DMS79 (cell line): ENCODE measurements around the gene SCGN.

ENCODE experiments used
- DNase-seq: peaks from one replicate; lab custom pipeline; 2025; lab: John Stamatoyannopoulos, UW

The SCGN gene

DNA sequence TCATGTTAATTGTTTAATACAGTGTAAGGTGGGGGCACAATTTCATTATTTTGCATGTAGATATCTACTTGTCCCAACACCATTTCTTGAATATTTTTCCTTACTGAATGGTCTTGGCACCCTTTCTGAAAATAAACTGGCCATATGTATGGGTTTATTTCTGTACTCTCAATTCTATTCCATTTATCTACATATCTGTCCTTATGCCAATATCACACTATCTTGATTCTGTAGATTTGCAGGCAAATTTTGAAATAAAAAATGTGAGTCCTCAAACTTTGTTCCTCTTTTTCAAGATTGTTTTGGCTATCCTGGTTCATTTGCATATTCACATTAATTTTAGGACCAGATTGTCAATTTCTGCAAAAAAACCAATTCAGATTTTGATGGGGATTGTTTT is 34.8 kb downstream of the SCGN start:
- DNase-seq, result no peak

DNA sequence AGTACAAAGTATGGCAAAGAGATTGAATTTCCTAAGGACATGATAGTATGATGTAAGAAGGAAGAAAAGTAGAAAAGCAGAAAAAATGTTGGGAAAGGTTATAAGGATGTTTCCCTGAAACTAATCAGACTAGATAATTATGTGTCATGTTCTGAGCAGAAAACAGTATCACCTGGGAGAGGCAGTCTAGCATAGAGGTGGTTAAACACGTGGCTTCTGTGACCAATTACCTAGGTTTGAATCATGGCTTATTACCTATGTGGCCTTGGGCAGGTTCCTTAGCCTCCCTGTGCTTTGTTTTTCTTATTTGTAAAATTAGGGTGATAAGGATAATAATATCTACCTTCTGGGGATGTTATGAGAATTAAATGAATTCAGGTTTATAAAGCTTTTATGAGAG is 38.0 kb downstream of the SCGN start:
- DNase-seq, result no peak

DNA sequence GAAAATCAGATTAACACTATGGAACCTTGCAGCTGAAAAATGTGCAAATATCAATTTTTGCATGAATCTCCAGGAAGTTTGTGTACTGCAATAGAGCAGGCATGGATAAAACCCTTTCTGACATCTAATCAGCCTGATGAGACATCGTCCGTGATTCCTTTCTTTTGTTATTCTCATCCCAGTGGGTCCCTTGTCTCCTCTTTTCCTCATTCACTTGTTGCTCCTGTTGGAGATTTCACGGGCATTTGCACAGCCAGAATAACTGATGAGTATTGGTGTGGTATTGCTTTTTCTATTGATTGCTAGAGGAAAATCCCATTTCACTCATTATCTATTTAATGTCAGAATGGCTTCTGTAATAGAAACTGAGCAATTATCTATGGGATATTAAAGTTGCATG is 39.9 kb downstream of the SCGN start:
- no peak for DNase-seq

DNA sequence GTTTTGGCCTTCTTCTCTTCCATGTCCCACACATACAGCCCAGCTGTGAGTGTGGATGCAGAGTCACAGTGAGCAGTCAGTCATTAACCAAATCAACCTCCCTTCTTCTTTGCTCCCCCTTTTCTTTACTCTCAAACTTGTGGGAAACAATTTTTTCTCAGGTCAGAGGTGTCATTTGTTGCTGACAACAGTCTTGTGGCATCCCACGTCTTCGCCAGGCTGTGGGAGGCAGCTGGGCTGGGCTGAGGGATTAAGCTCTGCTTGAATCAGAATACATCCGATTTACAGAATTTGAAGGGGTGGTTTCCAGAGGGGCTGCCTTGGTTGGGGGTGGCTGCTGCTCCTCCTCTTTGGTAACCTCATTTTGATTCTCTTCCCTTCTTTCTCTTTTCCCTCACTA is 40.5 kb downstream of the SCGN start:
- DNase-seq, result no peak

DNA sequence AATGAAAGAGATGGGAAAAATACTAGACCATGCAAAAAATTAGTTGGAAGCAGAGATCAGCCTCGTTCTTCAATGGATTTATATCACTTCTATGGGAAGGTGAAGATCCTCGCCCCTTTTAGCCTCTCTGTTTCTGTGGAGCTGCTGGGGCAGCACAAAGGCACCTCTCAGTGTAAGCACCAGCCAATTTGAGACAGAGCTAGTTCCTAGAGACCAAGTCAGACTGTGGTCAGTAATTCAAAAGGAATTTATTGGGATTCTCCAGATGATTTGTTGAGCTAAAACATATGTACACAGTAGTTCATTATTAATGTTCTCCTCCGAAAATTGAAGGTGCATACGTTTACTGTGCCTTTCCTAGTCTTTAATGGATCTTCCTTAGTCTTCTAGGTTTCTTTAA is 42.4 kb downstream of the SCGN start:
- DNase-seq, result no peak

DNA sequence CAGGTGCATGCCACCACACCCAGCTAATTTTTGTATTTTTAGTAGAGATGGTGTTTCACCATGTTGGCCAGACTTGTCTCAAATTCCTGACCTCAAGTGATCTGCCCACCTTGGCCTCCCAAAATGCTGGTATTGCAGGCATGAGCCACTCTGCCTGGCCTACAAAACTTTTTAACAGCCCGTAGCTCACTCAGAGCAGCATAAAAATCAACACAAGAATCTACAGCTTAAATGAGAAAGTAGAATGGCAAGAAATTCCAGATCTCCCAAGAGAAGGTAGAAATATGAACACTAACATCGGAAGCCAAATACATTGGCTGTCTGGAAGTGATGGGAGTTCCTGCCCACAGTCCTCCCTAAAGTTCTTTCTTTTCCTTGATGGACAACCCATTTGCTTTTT is 43.7 kb downstream of the SCGN start:
- DNase-seq, result no peak

DNA sequence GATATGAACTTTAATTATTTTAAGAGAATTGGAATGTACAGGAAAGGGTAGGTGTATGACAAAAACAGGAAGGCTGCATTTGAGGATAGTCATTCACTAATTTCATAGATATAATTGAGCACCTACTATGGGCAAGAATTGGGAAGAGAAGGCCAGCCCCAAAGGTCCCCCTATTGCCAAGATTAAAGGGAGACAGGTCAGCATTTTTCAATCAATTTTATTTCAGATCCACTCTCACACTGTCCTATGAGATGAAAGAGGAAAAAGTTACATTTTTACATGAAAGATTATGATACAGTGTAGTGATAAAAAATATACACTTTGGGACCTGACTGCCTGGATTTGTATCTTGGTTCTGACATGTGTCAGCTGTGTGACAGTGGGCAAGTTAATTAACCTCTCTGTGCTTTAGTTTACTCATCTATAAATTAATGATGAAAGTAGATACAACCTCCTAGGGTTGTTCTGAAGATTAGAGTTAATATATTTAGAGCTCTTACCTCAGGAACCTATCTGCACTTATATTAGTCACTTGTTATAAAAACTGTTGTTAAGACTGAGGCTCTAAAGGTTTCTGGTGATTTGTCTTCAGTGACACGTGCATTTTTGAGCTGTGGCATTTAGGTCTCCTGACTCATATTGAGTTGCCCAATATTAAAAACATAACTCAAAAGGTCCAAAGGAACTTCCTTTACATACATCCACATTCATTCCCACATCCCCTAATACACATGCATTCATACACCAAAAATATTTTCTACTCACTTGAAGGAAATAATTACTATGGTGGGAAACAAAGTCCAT is 45.7 kb downstream of the SCGN start:
- no peak for DNase-seq

DNA sequence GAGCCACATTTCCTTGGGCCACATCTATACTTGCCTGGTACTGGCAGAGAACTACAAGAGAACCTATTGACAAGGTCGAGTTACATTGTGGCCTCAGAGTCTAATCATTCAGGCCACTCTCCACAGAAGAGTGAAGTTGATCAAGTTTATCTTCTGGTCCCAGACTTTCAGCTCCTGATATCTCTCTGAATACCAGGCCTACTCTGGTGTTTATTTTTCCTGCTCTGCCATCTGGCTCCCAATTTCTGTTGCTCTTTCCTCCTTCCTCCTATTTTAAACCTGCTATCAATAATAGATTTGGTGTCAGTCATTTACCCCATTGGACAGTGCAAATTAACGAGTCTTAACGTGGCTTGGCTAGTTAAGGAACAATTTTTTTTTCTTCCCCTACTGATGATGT is 46.6 kb downstream of the SCGN start:
- no peak for DNase-seq

DNA sequence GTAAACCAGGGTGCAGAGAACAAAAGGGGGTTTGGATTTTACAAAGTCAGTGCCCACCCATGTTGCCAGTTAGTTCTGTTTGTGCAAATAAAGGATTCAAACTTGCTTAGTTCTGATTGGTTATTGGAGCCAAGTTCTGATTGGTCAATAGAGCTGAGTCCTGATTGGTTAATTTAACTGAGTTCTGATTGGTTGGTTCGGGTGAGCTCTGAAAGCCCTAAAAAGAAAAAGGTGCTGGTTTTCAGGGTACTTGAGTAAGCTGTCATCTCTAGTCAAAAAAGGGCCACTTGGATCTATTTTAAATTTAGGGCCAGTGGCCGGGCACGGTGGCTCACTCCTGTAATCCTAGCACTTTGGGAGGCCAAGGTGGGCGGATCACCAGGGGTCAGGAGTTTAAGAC is 47.6 kb downstream of the SCGN start:
- DNase-seq, result no peak

DNA sequence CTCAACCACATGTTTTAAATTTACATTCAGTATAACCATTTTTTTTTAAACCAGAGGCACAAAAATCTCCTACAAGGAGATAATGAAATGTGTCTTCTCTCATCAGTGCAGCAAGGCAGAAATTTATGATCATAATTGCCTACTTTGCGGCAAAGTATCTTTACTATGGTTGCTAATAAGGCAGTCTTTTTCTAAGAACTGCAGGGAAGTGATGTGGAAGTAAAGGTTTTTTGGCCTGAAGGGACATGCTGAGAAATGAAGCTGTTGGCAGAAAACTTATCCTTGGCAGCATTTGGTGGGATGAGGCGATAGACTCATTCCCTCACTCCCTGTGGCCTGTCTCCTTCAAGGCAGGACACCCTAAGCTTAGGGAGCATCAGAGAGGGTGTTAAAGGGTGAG is 48.7 kb downstream of the SCGN start:
- no peak for DNase-seq

DNA sequence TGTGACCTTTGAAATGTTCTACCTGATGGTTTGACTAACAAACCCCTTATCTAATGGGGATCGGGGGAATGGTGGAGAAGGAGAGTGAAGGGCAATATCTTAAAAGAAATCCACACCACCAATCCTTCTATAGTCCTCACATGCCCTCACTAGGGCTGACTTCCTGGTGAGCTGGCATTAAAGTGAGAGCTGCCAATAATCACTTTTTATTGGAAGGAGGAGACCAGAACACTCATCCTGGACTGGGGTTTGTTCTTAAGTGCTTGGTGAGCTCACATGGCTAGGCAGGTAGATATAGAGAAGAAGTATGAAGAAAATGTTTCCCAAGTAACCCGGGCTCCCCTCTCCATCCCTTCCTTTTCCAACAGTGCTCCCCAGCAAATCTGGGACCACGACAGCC is 49.8 kb downstream of the SCGN start:
- DNase-seq, result no peak

DNA sequence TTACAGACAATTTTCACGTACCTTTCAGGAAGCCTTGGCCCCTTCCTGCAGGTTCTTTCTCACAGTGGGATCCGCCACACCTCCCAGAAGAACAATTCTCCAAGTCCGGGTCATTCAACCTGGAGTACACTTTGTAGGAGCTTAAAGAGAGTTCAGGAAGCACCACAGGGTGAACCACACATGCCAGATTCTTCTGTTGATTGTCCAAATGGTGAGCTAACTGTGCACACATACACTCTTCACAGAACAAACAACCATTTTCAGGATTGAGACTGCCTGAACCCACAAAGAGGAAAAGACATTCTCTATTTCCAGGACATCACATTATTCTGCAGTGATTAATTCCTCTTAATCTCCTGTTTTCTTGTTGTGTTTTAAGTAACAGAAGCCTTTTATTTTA is 51.0 kb downstream of the SCGN start:
- peak; percentile 37 for DNase-seq

DNA sequence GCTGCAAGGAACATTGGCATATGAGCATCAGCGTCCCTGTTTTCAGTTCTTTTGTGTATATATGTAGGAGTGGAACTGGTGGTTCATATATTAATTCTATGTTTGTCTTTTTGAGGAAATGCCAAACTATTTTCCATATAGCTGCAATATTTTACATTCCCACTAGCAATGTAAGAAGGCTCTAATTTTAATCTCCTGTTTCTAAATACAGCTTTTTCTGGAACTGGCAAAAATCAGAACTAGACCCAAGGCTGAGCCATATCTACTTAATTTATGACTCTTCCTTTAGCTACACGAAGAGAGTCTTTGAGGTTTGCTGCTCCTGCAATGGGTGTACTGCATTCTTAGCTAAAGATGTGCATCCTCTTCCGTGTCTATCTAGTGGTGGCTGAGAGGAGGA is 52.0 kb downstream of the SCGN start:
- DNase-seq, result no peak

DNA sequence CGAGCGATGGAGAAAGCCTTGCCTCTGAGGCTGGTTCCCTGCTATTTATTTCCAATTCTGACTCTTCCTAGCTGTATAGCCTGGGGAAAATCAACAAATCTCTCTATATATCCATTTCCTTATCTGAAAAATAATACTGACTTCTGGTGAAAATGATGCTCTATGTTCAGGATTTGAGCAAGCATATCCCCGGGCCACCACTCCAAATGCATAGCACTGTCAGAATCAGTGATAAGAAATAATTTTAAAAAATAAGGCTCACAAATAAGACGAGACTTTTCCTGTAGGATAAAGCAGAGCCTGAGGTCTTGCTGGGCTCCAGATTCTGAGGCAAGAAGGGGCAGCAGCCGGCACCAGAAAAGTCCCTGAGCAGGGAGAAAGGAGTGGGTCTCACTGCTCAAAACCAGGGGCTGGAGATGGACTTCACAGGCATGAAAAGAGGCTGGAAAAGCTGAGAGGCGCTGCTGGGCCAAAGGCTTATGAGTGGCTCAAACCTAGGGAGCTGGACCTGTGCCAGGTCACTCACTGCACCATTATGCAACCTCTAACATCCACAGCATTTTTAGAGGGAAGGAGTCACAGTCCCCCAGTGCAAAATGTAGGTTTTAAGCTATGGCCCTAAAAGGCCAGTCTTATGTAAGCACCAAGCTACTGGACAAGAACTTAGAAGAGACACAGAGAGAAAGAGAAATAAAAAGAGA is 54.4 kb downstream of the SCGN start:
- DNase-seq, result no peak

DNA sequence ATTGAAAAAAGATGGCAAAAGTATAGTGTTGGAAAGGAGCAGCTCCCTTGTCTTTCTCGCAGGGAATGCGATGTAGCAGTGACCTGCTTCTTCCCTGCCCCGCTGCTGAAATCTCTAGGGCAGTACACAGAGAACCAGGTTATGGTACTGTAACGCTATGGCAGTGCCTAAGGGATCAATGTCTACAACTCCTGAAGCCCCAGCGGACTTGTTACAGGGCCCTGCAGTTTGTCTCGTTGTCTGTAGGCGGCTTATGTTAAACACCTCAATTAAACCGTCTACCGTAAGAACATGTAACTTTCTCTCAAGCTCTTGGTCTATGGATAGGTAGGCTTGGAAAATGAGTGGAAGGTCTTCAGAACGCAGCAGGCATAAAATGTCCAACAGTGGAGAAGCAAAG is 57.7 kb downstream of the SCGN start:
- no peak for DNase-seq

DNA sequence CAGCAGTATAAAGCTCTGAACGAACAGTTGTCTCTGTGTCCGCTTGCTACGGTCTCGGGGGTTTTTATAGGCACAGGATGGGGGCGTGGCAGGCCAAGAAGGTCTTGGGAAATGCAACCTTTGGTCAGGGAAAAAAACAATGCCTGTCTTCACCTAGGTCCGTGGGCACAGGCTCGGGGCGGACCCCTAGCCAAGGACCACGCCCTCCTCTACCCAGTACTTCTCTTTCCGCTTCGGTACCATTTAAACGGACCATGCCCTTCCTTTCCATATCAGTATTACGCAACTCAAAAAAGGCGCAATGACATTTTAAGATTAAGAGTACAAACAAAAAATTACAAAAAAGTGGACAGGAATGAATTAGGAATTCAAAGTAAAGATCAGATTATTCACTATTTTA is 58.3 kb downstream of the SCGN start:
- DNase-seq, result no peak

DNA sequence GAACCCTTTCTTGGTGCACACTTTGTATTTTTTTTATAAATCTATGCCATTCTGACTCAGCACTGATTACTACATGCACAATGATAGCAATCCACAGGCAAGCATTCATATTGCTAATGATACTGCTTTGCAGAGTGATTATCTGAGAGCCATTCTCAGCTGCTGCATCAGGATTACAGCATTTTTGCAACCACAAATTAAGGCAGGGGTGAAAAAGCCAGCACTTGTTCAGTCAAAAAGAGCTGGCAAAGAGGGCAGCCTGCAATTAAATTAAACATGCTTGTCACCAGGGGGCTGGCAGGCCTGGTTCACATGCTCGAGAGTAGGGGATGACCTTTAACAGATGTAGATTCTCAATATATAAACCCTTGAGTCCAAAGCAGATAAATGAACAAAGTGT is 61.8 kb downstream of the SCGN start:
- no peak for DNase-seq

DNA sequence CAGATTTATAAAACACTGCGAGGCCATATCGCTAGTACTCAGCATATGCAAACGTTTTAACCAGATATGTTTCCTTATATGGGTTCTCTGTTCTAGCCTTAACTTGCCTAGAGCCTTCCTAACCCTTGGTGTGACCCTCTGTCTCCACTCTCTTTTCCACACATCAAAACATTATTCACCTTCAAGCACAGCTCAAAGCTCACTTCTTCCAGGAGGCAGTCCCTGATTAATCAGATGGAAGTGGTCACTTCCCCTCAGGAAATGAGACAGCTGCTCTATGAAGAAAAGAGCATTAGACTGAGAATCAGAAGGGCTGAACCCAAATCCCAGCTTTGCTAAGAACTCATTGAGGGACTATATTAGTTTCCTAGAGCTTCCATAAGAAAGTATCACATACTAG is 62.8 kb downstream of the SCGN start:
- DNase-seq, result no peak

DNA sequence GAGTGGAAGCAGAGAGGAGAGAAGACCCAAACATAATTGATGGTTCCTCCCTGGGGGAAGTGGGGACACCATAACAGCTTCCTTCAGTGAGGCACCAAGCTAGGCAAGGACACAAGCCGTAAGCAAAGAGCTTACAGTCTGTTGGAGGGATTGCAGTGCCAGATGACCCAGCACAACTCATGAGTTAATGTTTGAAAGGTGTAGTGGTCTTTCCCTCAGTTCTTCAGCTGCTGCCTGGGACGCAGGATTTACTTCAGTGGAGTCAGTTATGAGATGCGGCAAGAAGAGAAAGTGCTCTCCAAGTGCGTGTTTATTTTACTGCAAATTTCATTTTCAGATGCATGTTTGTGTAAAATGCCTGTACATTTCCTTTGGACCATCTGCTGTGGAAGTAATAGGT is 63.8 kb downstream of the SCGN start:
- no peak for DNase-seq

DNA sequence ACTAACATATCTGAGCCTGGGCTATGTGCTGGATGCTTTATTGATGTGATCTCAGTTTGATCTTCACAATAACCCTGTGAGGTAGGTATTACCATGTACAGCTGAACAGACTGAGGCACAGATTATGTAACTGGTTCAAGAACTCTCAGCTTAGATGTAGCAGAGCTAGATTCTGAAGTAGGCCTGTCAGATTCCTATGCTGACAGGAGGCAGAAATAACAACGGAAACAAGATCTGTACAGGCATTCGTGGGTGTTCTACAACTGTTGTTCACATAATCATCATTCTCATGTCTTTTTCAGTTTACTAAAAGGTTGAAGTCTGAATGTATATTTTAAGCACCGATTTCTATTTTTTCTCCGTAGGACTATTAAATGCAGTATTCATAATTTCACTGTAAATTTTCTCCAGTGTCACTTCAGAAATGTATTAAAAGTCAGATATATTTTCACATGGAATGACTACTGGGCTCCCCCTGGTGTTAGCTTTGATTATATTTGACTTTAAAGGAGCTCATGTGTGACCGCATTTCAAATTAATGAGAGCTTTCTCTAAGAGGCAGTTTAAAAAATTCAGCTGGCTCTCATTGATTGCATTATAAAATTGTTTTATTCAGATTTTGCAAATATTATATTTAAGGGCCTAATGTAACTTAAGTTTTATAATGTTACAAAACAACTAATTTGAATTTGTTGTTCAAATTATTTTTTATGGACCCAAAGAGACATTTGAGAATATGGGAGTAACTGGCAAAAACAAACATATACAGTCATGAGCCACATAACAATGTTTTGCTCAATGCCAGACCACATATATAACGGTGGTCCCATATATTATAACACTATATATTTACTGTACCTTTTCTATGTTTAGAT is 66.1 kb downstream of the SCGN start:
- no peak for DNase-seq

DNA sequence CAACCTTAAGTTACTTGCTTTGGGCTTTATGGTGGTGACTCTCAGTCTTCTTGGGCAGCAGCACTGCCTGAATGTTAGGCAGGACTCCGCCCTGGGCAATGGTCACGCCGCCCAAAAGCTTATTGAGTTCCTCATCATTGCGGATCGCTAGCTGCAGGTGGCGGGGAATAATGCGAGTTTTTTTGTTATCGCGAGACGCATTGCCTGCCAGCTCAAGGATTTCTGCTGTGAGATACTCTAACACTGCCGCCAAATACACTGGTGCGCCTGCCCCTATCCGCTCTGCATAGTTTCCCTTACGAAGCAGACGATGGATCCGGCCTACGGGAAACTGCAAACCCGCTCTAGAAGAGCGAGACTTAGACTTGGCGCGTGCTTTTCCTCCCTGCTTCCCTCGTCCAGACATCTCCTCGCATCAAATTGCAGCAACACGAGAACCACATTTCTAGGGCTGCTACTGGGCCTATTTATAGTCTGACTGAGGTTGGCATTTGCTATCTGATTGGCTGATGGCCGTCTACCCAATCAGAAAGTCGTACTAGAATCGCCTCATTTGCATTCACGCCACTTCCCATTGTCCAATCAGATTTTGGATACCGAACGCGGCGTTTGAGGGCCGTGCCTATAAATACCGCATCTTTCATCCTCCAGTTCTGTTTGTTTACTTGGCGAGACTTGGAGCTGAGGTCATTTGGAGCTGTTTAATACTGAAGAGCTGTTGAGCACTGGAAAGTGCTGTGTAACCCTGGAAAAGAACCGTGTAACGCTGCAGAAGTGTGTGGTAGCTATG is 74.3 kb downstream of the SCGN start:
- no peak for DNase-seq

DNA sequence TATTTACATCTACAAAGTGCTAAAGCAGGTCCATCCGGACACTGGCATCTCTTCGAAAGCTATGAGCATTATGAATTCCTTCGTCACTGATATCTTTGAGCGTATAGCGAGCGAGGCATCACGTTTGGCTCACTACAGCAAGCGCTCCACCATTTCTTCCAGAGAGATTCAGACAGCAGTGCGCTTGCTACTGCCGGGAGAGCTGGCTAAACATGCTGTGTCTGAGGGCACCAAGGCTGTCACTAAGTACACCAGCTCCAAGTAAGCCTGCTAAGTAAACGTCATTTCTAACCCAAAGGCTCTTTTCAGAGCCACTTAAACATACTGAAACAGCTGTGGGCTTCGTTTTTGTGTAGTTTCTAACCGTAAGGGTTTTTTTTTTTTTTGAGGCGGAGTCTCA is 75.0 kb downstream of the SCGN start:
- DNase-seq, result no peak
